ENCODE measurements around the gene CALHM4.

DNA sequence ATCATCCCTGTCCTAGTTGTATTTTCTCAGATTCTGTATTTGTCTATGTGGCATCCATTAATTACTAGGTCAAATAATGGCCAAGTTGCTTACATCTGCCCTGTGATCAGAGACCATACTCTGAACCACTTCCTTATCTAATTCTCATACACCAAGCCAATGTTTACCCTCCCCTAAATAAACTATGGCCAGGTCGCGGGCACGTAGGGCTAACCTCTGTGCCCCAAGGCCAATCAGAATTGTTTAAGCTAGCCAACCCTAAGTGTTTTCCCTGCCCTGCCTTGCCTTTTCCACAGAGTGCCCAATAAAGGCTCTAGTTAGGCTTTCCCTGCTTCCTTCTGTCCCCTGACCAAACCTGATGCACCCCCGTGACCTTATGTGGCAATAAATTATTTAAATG, 2.8 kb upstream of the CALHM4 start:
- TF ChIP-seq, protein P1, sequence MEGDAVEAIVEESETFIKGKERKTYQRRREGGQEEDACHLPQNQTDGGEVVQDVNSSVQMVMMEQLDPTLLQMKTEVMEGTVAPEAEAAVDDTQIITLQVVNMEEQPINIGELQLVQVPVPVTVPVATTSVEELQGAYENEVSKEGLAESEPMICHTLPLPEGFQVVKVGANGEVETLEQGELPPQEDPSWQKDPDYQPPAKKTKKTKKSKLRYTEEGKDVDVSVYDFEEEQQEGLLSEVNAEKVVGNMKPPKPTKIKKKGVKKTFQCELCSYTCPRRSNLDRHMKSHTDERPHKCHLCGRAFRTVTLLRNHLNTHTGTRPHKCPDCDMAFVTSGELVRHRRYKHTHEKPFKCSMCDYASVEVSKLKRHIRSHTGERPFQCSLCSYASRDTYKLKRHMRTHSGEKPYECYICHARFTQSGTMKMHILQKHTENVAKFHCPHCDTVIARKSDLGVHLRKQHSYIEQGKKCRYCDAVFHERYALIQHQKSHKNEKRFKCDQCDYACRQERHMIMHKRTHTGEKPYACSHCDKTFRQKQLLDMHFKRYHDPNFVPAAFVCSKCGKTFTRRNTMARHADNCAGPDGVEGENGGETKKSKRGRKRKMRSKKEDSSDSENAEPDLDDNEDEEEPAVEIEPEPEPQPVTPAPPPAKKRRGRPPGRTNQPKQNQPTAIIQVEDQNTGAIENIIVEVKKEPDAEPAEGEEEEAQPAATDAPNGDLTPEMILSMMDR (conservative IDR thresholded peaks at IDR 0.05; ENCODE audit: low read length), result no peak
- no peak for TF ChIP-seq EZH2phosphoT487 (IDR thresholded peaks at IDR 0.05; ENCODE audit: borderline replicate concordance, low read depth, low read length)
